ENCODE measurements around the gene CAPN13.

CAPN13 gene

DNA sequence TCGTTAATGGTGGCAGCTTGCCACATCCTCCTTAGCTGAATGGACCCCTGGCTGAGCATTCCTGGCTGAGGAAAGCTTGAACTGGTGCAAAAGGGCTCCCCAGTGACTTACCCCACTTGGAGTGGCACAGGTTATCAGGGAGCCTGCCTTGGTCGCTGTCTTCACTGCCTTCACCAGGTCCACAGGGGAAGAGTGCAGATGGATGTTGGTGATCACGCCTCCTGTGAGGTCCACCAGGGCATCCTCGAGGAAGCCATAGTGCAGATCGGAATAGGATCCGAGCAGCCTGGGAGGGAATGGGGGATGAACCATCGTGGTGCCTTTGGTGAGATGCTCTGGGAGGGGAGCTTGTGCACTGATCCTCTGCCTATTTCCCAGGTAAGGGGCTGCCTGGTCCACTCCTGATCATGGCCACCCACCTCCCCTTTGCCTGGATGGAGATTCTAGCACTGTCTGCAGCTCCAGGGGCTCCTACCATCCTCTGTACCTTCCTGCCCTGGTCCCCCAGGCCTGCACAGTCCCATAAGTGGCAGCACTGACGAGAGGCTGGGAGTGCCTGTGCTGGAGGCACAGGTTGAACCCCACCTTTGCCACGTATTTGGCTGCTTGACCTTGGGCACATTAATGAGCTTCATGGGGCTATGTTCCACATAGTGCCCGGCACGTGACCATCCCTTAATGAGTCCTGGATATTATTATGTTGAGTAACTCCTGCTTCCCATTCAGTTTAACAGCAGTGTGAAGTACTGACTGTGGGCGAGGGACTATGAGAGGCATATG is 43.0 kb downstream of the CAPN13 start:
- DNase-seq: no peak

GRCh38 chr2:30763151-30763660 is 44.0 kb downstream of the CAPN13 start:
- DNase-seq: no peak

GRCh38 chr2:30761226-30761625 is 46.0 kb downstream of the CAPN13 start:
- no peak for DNase-seq

GRCh38 chr2:30759481-30759880 is 47.8 kb downstream of the CAPN13 start:
- DNase-seq: no peak

GRCh38 chr2:30758191-30758651 is 49.0 kb downstream of the CAPN13 start:
- DNase-seq: no peak

GRCh38 chr2:30757749-30758148 is 49.5 kb downstream of the CAPN13 start:
- DNase-seq: no peak

DNA sequence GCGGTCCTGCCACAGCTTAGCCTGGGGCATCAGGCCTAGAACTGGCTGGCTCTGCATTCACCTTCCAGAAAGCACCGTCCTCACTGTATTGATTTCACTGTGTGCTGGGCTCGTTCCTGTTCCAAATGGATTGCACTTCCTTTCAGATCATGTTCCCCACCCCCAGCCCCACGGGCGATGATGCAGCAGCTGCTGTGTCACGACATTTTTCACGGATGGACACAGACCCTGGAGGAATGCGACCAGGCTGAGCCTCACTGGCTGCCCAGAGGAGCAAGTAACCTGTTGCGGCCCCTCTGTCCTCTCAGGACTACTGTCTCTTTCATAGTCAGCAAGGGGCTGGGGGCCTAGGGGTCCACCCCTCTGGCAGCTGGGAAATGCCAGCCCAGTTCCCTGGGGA is 50.3 kb downstream of the CAPN13 start:
- DNase-seq: no peak

DNA sequence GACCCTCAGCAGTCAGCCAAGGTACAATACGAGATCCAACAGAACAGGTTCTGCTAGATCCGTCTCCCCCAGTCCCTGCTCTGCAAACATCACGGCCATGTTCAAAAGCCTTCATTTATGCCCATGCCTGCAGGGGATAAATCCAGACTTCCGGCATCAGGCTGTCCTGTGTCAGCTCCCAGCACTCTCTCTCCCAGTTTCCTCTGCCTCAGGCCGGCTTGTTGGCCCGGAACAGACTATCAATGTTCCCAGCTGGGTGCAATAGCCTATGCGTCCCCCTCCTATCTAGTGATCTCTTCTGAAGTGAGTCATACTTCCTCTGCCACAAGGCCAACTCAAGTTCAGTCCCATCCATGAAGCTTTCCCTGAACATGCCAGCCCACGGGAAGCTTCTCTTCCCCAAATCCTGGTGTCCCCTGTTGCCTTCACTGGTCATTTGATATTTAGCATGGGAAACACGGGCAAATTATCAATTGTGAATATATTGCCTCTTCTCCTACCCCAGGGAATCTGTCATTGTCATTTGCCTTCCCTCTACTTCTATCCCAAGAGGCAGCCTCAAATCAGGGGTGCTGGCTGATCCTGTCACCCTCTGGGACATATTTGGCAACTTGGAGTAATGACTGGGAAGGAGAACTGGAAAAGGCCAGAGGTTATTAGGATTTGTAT is 51.1 kb downstream of the CAPN13 start:
- no peak for DNase-seq

DNA sequence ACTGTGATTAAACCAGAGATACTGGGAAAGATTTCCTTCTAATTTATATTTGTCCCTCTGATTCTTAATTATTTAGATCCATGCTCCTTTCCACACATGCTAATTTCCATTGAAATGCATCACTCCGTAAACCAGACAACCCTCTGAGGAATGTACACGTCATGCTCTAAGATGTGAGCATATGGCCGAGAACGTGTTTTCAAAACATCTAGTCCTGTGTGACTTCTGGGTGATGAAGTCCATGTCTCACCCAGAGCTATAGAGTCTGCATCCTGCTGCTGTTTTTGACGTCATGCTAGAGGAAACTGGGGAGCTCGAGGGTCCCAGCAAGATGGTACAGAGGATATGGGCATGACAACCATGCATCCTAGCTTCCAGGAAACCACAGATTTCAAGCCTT is 53.6 kb downstream of the CAPN13 start:
- no peak for DNase-seq

DNA sequence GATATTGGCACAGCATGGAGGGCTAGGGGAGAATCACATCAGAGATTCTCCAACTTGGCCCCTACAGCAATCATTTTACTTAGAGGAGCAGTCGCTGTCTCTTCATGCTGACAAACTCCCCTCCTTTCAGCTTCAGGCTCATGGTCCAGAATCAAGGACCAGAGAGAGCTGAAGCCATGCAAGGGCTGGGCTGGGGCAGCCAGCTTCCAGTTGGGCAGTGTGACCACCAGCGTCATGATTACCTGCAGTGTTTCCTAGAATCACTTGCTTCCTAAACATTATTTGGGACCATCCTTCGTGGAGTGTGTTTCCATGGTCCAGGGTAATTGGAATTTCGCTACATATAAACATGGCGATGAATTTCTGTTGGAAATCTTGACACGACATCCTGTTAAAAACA is 54.4 kb downstream of the CAPN13 start:
- DNase-seq: no peak

DNA sequence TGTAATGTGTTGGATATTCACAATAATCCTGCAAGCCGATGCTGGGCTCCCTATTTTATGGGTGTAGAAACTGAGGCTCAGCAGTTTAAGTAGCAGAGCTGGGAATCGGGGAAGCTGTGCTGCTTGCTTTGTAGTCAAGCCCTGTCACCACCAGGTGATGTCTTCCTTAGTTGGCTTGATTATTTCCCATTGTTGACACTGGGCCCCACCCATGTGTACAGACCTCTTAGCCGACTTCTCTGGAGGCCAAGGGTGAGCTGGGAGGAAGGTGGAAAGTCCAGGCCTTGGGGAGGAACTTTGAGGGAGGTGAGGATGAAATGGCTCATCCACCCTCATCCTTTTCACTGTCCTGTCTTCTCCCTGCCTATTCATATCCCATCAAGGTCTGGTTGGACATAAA is 60.0 kb downstream of the CAPN13 start:
- DNase-seq: no peak

DNA sequence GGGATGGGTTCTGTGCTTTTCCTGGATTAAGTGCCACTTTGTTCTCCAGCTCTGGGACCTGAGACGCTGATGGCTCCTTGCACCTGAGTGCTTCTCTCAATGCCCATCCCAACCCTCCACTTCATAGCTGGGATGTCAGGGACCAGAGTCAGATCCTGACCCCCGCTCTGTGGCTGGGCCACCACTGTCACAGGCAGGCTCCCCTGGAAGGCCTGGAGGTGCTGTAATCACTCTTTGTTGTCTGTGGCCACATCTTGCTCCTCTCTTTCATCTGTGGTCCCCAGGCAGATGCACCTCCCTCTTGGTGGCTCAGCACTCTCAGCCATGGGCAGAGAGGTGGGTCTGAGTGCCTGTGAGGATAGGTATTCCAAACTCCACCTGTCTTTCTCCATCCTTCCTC is 62.4 kb downstream of the CAPN13 start:
- no peak for DNase-seq

GRCh38 chr2:30741576-30741975 is 65.7 kb downstream of the CAPN13 start:
- no peak for DNase-seq

DNA sequence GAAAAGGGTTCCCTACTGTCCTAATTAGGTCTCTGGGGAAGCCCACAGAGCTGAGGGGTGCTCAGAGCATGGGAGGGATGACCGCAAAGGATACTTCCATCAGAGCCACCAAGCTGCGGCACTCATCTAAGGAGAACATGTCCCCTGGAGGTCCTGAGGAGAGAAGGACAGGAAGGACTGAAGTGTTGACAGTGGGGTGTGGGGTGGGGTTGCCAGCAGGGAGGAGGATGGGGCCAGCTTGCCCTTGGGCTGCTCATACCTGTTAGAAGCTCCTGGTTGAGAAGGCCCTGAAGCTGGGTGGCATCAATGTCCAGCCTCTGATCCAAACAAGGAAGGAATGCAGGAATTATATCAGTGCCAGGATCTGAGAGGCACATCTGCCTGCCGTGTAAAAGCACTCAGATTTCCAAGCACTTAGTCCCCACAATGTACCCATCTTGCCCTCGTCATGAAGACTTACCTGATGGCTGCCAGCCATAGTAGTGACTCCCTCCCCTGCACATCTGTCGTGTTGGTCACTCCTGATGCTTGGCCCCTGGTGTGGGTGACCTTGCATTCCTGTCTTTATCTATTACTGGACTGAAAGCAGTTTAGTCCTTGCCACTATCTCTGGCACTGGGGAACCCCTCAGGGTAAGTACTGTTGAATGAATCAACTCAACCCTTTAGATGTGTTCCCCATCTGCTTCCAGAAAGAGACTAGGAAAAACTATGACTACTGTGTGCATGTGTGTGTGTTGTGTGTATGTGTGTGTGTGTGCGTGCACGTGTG is 68.9 kb downstream of the CAPN13 start:
- DNase-seq: no peak

DNA sequence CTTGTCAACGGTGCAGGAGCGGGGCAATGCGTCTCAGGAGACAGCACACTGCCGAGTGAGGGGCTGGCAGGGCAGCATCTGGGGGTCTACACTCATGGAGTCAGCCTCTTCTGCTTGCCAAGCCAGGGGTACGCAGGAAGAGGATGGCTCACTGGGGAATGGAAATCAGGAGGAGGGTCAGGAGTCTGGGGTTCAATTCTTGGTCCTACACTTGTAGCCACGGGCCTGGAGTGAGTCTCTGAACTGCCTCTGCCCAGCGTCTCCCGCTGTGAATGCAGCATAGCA is 70.0 kb downstream of the CAPN13 start:
- DNase-seq: no peak

GRCh38 chr2:30736461-30737325 is 70.6 kb downstream of the CAPN13 start:
- no peak for DNase-seq

DNA sequence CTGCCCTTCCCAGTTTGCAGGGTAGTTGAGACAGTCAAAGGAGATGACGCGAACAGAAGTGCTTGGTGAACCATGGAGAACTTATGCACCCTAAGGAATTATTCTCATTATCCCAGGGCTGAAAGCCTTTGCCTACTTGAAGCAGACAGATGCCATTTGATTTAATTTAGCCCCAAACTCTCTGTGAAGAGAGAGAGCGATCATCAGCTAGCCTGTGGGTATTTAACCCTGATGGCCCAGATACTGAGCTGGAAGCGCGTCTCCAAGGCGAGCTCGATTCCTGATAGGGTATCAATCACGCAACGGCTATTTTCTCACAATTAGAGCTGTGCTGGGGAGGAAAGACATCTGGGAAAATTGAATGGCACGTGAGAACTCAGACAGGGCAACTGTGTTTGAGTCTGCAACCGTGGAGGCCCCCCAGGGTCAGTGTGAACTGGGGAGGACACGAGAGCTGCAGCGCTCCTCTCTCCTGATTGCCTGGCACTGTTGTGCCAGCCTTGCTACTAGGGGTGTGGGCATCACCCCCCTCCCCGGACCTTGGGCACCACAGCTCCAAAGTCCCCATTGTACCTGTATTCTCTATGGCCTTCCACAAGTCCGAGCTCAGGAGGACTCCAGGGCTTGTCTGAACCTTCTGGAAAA is 73.2 kb downstream of the CAPN13 start:
- no peak for DNase-seq

GRCh38 chr2:30732876-30733275 is 74.4 kb downstream of the CAPN13 start:
- DNase-seq: no peak

- no peak for DNase-seq
Measured at GRCh38 chr2:30732376-30732775, 74.9 kb downstream of the CAPN13 start.

- DNase-seq: no peak
Measured at GRCh38 chr2:30731706-30732105, 75.5 kb downstream of the CAPN13 start.

GRCh38 chr2:30730736-30731647 is 76.3 kb downstream of the CAPN13 start:
- DNase-seq: no peak
